A549 (cell line): ENCODE data around the gene VAMP1. TPM values are rescaled to one million over a fixed set of nuclear protein-coding genes. Genes with fewer than 3 reads are reported as not detected.
A peak's percentile ranks its signal among the peaks of the same experiment; 100 is the strongest.
"Not testable (repeated sequence)": the region's sequence is repeated elsewhere in the genome, so short reads cannot be mapped to it uniquely, and the experiment has no call there.

Experiments
- ATAC-seq, 2 experiments: fragments of 200-7000 bp in 1 of 2; fragments of >200 bp in 1 of 2; cut with Nextera tagmentation in 1 of 2; cut with Tn5 transposase in 1 of 2; 3 replicates each; pipeline versions ENCODE4 v1.8.0 to v1.9.1; 2018 to 2020; ENCODE audit warnings: mild to moderate bottlenecking in 1 of 2, moderate library complexity in 1 of 2
- CTCF ChIA-PET: fragments of 300-600 bp; sonication (Branson Sonifier 250); formaldehyde crosslinking; extraction: SDS; loops from one replicate; lab custom pipeline; 2021; ENCODE audit warnings: antibody characterized with exemption, inconsistent platforms; lab: Yijun Ruan, JAX
- POLR2A ChIA-PET: fragments of 350-600 bp; formaldehyde crosslinking; extraction: SDS; loops from one replicate; lab custom pipeline; 2021; ENCODE audit warnings: antibody characterized with exemption, inconsistent platforms; lab: Yijun Ruan, JAX
- DNase-seq, 2 experiments: peaks; one replicate each; pipeline versions ENCODE4 v3.0.0 to v3.0.0-alpha.2; 2011 to 2016; ENCODE audit warnings: low read depth in 1 of 2, low spot score in 1 of 2
- FAIRE-seq: peaks from 2 replicates; lab custom pipeline; 2011; peaks lifted over from hg19 to GRCh38; lab: Jason Lieb, UNC
- H3K27ac ChIP-seq, 2 experiments: fragments of >200 bp; sonication (Bioruptor Twin); formaldehyde crosslinking; 3 replicates each; pipeline ENCODE4 v1.5.1; 2016 to 2017
- H3K4me1 ChIP-seq: fragments of >200 bp; sonication (Bioruptor Twin); formaldehyde crosslinking; 3 replicates; pipeline ENCODE4 v1.6.1; 2016
- H3K4me2 ChIP-seq: fragments of >200 bp; sonication (Bioruptor Twin); formaldehyde crosslinking; 3 replicates; pipeline ENCODE4 v1.6.1; 2016
- H3K4me3 ChIP-seq: fragments of >200 bp; sonication (Bioruptor Twin); formaldehyde crosslinking; 3 replicates; pipeline ENCODE4 v1.5.1; 2016
- H3K9me3 ChIP-seq: fragments of >200 bp; sonication (Bioruptor Twin); formaldehyde crosslinking; 3 replicates; pipeline ENCODE4 v1.6.1; 2016
- ATOH8 ChIP-seq: fragments of 250-450 bp; sonication (Bioruptor Pico); IDR thresholded peaks from 2 replicates; pipeline ENCODE4 v1.5.0; 2020; ENCODE audit warnings: low read depth, mild to moderate bottlenecking, moderate library complexity
- CHD2 ChIP-seq: fragments of 150-350 bp; IDR thresholded peaks from 2 replicates; pipeline ENCODE4 v1.6.1; 2014; ENCODE audit warnings: low read length; ENCODE audit not compliant: partially characterized antibody
- EHF ChIP-seq: fragments of 250-450 bp; sonication (Bioruptor Pico); IDR thresholded peaks from 2 replicates; pipeline ENCODE4 v1.5.0; 2020; ENCODE audit warnings: mild to moderate bottlenecking
- ELK1 ChIP-seq: fragments of 150-350 bp; IDR thresholded peaks from 2 replicates; pipeline ENCODE4 v1.6.1; 2014; ENCODE audit warnings: low read depth, mild to moderate bottlenecking, low read length
- HES2 ChIP-seq: fragments of >200 bp; sonication (Bioruptor Twin); formaldehyde crosslinking; IDR thresholded peaks from 2 replicates; pipeline ENCODE4 v1.6.1; 2016
- HEYL ChIP-seq: fragments of 250-450 bp; sonication (Bioruptor Pico); IDR thresholded peaks from 2 replicates; pipeline ENCODE4 v1.8.0; 2021; ENCODE audit warnings: mild to moderate bottlenecking, moderate library complexity
- HOXB5 ChIP-seq: fragments of 250-450 bp; sonication (Bioruptor Pico); IDR thresholded peaks from 2 replicates; pipeline ENCODE4 v1.5.0; 2020; ENCODE audit warnings: mild to moderate bottlenecking, moderate library complexity
- MAFK ChIP-seq: fragments of 450-650 bp; IDR thresholded peaks from 2 replicates; pipeline ENCODE4 v1.6.1; 2014; ENCODE audit not compliant: partially characterized antibody
- MAX ChIP-seq: IDR thresholded peaks from 2 replicates; pipeline ENCODE4 v1.6.1; 2012
- NFE2L2 ChIP-seq: fragments of 150-350 bp; conservative IDR thresholded peaks from 2 replicates; pipeline ENCODE4 v1.6.1; 2014; ENCODE audit warnings: low read length
- RNF2 ChIP-seq: fragments of 200-600 bp; sonication (generic); IDR thresholded peaks from 2 replicates; pipeline ENCODE4 v1.6.1; 2016; ENCODE audit warnings: low read depth, mild to moderate bottlenecking, antibody characterized with exemption, moderate library complexity, borderline replicate concordance
- SREBF2 ChIP-seq: fragments of 450-650 bp; IDR thresholded peaks from 2 replicates; pipeline ENCODE4 v1.6.1; 2014; ENCODE audit warnings: mild to moderate bottlenecking, moderate library complexity
- TFCP2L1 ChIP-seq: fragments of 250-450 bp; sonication (Bioruptor Pico); IDR thresholded peaks from 2 replicates; pipeline ENCODE4 v1.5.0; 2021; ENCODE audit warnings: mild to moderate bottlenecking
- USF2 ChIP-seq: fragments of 450-650 bp; IDR thresholded peaks from 2 replicates; pipeline ENCODE4 v1.6.1; 2014; ENCODE audit warnings: antibody characterized with exemption
- WGBS: methylation state at CpG from one replicate; pipeline ENCODE4 v1.1.6; 2017; ENCODE audit errors: missing lambda C conversion rate; 5-methylcytosine and 5-hydroxymethylcytosine counted together
- polyA plus RNA-seq, 4 experiments: library from polyadenylated mRNA; depleted of rRNA in 3 of 4; stranded (reverse); fragments of >200 nt; fragmentation: RNase III in 1 of 4; extraction: RNeasy Plus Mini Kit Qiagen cat#74134 plus additional on column Dnase treatment in 1 of 4; gene quantifications; 2 replicates in 3 of 4; 3 replicates in 1 of 4; pipeline ENCODE4 v1.2.3, GENCODE V29; 2011 to 2017

The VAMP1 gene
- polyA plus RNA-seq, 2 of the 4 experiments (the other 2 are of a cell fraction), result 17.6 to 22.7 TPM

GRCh38 chr12:6477601-6478377, 7.3 kb upstream of the VAMP1 start:
- DNase-seq, H3K4me3 ChIP-seq, H3K9me3 ChIP-seq, FAIRE-seq, H3K27ac ChIP-seq, H3K4me1 ChIP-seq, H3K4me2 ChIP-seq, POLR2A ChIA-PET: not testable (repeated sequence)
- WGBS, result 81% methylated on average over 34 of the region's 37 CpGs
- CTCF ChIA-PET, result interaction anchor here (0.6 to 5.9 kb wide), 3 partner anchors 12 to 664 kb away, joined by 3 to 33 read pairs (median 3); no protein-coding TSS in a partner anchor
- ATAC-seq, result peak in 1 of 2 experiments; percentile 53; a peak in 3 of 6 replicates

- no peak overlapping the region for H3K27ac ChIP-seq
- H3K9me3 ChIP-seq, result no peaks in the 10 kb centered on the region
- POLR2A ChIA-PET, result no interaction called here
- no peak for ATAC-seq
- FAIRE-seq, result no peak
- TF ChIP-seq MAX, result no peak
- no peak for TF ChIP-seq SREBF2
- no peak for TF ChIP-seq CHD2
- TF ChIP-seq ATOH8 (CRISPR knock-in tag), result no peak
- no peak for TF ChIP-seq HOXB5 (CRISPR knock-in tag)
- TF ChIP-seq USF2, result no peak
- TF ChIP-seq MAFK, result no peak
- no peak for TF ChIP-seq NFE2L2
- TF ChIP-seq EHF (CRISPR knock-in tag), result no peak
- TF ChIP-seq RNF2, result no peak
- no peak for TF ChIP-seq HES2
- TF ChIP-seq, all 56 proteins: peak for 0
- H3K4me2 ChIP-seq, result no peak overlapping the region
- no peak overlapping the region for H3K4me3 ChIP-seq
- WGBS, result 63% methylated on average over 3 of the region's 3 CpGs
- CTCF ChIA-PET, result interaction anchor here (5.9 kb wide), 1 partner anchor 11 kb away, joined by 33 read pairs; no protein-coding TSS in a partner anchor
- H3K4me1 ChIP-seq, result peaks cover 8% of the 10 kb centered on the region
- DNase-seq, result no peak
These were observed 6.0 kb upstream of the VAMP1 start for GRCh38 chr12:6476489-6476888.

- POLR2A ChIA-PET, H3K27ac ChIP-seq, H3K4me3 ChIP-seq, CTCF ChIA-PET, H3K9me3 ChIP-seq, ATAC-seq, H3K4me2 ChIP-seq, DNase-seq, FAIRE-seq: not testable (repeated sequence)
- H3K4me1 ChIP-seq, result peaks cover 13% of the 10 kb centered on the region
- 71% methylated on average over 14 of the region's 48 CpGs for WGBS
These were observed 4.9 kb upstream of the VAMP1 start for GRCh38 chr12:6475233-6475975.

- DNase-seq, result no peak
- POLR2A ChIA-PET, result no interaction called here
- no peak for ATAC-seq
- no peak overlapping the region for H3K4me2 ChIP-seq
- H3K9me3 ChIP-seq, result no peaks in the 10 kb centered on the region
- CTCF ChIA-PET, result no interaction called here
- no peak overlapping the region for H3K4me3 ChIP-seq
- TF ChIP-seq CHD2, result no peak
- no peak for TF ChIP-seq ELK1
- no peak for TF ChIP-seq NFE2L2
- no peak for TF ChIP-seq HEYL (CRISPR knock-in tag)
- no peak for TF ChIP-seq TFCP2L1 (CRISPR knock-in tag)
- TF ChIP-seq ATOH8 (CRISPR knock-in tag), result no peak
- H3K27ac ChIP-seq, result no peak overlapping the region
- H3K4me1 ChIP-seq, result peaks cover 38% of the 10 kb centered on the region
- no peak for FAIRE-seq
- WGBS, result 84% methylated on average over 11 of the region's 11 CpGs
These were observed 2.0 kb upstream of the VAMP1 start for GRCh38 chr12:6472491-6472890.
